ENCODE measurements around the gene SOS2.

Gene SOS2

GRCh38 chr14:50260511-50260910 is 29.1 kb upstream of the SOS2 start:
- peak; percentile 62 for TF ChIP-seq CTCF (IDR thresholded peaks at IDR 0.05; ENCODE audit: low read depth, low read length)
- peak; percentile 39 for DNase-seq (ENCODE audit: low read depth, low spot score)
- in situ Hi-C loops (cut with HindIII; ENCODE audit: low sequenced_read_pairs) = no loop called here
- no peak overlapping the region for H3K4me3 ChIP-seq (ENCODE audit: low read depth, low read length)

- no peak for TF ChIP-seq CTCF (IDR thresholded peaks at IDR 0.05; ENCODE audit: low read depth, low read length)
- DNase-seq (ENCODE audit: low read depth, low spot score) = no peak
- H3K4me3 ChIP-seq (ENCODE audit: low read depth, low read length) = no peak overlapping the region
- in situ Hi-C loops (cut with HindIII; ENCODE audit: low sequenced_read_pairs) = no loop called here
Measured at GRCh38 chr14:50260072-50260471, 28.7 kb upstream of the SOS2 start.

GRCh38 chr14:50257732-50258131 is 26.4 kb upstream of the SOS2 start:
- H3K4me3 ChIP-seq (ENCODE audit: low read depth, low read length) = no peak overlapping the region
- TF ChIP-seq CTCF (IDR thresholded peaks at IDR 0.05; ENCODE audit: low read depth, low read length) = no peak
- in situ Hi-C loops (cut with HindIII; ENCODE audit: low sequenced_read_pairs) = no loop called here
- DNase-seq (ENCODE audit: low read depth, low spot score) = no peak

GRCh38 chr14:50254248-50254647 is 22.9 kb upstream of the SOS2 start:
- no peak overlapping the region for H3K4me3 ChIP-seq (ENCODE audit: low read depth, low read length)
- in situ Hi-C loops (cut with HindIII; ENCODE audit: low sequenced_read_pairs) = no loop called here
- TF ChIP-seq CTCF (IDR thresholded peaks at IDR 0.05; ENCODE audit: low read depth, low read length) = no peak
- no peak for DNase-seq (ENCODE audit: low read depth, low spot score)

- no peak overlapping the region for H3K4me3 ChIP-seq (ENCODE audit: low read depth, low read length)
- no peak for TF ChIP-seq CTCF (IDR thresholded peaks at IDR 0.05; ENCODE audit: low read depth, low read length)
- in situ Hi-C loops (cut with HindIII; ENCODE audit: low sequenced_read_pairs) = no loop called here
- no peak for DNase-seq (ENCODE audit: low read depth, low spot score)
Measured at GRCh38 chr14:50249136-50249775, 17.9 kb upstream of the SOS2 start.

GRCh38 chr14:50247245-50247644 is 15.9 kb upstream of the SOS2 start:
- no peak overlapping the region for H3K4me3 ChIP-seq (ENCODE audit: low read depth, low read length)
- no peak for TF ChIP-seq CTCF (IDR thresholded peaks at IDR 0.05; ENCODE audit: low read depth, low read length)
- no peak for DNase-seq (ENCODE audit: low read depth, low spot score)
- in situ Hi-C loops (cut with HindIII; ENCODE audit: low sequenced_read_pairs) = no loop called here
